ENCODE measurements around the gene ICAM1.
A peak's percentile ranks its signal among the peaks of the same experiment; 100 is the strongest.

ICAM1 gene

GRCh38 chr19:10328558-10329429 lies 57.9 kb downstream of the ICAM1 start:
- no peak for DNase-seq (ENCODE audit: extremely low read depth, low read depth)
- H3K4me3 ChIP-seq (replicated peaks; ENCODE audit: low read depth, low read length) = no peak overlapping the region
- TF ChIP-seq CTCF (IDR thresholded peaks at IDR 0.05; ENCODE audit: low read depth, low read length, missing control alignments) = no peak

- no peak for DNase-seq (ENCODE audit: extremely low read depth, low read depth)
- no peak overlapping the region for H3K4me3 ChIP-seq (replicated peaks; ENCODE audit: low read depth, low read length)
- no peak for TF ChIP-seq CTCF (IDR thresholded peaks at IDR 0.05; ENCODE audit: low read depth, low read length, missing control alignments)
Observed at GRCh38 chr19:10329555-10329954, 58.6 kb downstream of the ICAM1 start.

GRCh38 chr19:10332158-10332964 lies 61.4 kb downstream of the ICAM1 start:
- no peak for DNase-seq (ENCODE audit: extremely low read depth, low read depth)
- peak overlapping the region; percentile 87 for H3K4me3 ChIP-seq (replicated peaks; ENCODE audit: low read depth, low read length)
- no peak for TF ChIP-seq CTCF (IDR thresholded peaks at IDR 0.05; ENCODE audit: low read depth, low read length, missing control alignments)

GRCh38 chr19:10332965-10333757 lies 62.2 kb downstream of the ICAM1 start, which contains the start of gene RAVER1:
RAVER1 (minus strand) TSS chr19:10333529; CDS start chr19:10333507, 22 bp downstream.
- peak; percentile 86 for DNase-seq (ENCODE audit: extremely low read depth, low read depth)
- H3K4me3 ChIP-seq (replicated peaks; ENCODE audit: low read depth, low read length) = peak within 1 kb of the TSS; percentile 87
- no peak for TF ChIP-seq CTCF (IDR thresholded peaks at IDR 0.05; ENCODE audit: low read depth, low read length, missing control alignments)

- peak overlapping the region; percentile 87 for H3K4me3 ChIP-seq (replicated peaks; ENCODE audit: low read depth, low read length)
- TF ChIP-seq CTCF (IDR thresholded peaks at IDR 0.05; ENCODE audit: low read depth, low read length, missing control alignments) = no peak
- no peak for DNase-seq (ENCODE audit: extremely low read depth, low read depth)
Observed at GRCh38 chr19:10333758-10334587, 63.1 kb downstream of the ICAM1 start.

Measured in HFF-Myc (cell line).